NAMALWA (cell line): Measurements from ENCODE around the gene SHC1.
A peak's percentile ranks its signal among the peaks of the same experiment; 100 is the strongest.

ENCODE experiments used
- DNase-seq: peaks from one replicate; pipeline ENCODE4 v3.0.0-alpha.2; 2015; ENCODE audit warnings: low spot score

The SHC1 gene

DNA sequence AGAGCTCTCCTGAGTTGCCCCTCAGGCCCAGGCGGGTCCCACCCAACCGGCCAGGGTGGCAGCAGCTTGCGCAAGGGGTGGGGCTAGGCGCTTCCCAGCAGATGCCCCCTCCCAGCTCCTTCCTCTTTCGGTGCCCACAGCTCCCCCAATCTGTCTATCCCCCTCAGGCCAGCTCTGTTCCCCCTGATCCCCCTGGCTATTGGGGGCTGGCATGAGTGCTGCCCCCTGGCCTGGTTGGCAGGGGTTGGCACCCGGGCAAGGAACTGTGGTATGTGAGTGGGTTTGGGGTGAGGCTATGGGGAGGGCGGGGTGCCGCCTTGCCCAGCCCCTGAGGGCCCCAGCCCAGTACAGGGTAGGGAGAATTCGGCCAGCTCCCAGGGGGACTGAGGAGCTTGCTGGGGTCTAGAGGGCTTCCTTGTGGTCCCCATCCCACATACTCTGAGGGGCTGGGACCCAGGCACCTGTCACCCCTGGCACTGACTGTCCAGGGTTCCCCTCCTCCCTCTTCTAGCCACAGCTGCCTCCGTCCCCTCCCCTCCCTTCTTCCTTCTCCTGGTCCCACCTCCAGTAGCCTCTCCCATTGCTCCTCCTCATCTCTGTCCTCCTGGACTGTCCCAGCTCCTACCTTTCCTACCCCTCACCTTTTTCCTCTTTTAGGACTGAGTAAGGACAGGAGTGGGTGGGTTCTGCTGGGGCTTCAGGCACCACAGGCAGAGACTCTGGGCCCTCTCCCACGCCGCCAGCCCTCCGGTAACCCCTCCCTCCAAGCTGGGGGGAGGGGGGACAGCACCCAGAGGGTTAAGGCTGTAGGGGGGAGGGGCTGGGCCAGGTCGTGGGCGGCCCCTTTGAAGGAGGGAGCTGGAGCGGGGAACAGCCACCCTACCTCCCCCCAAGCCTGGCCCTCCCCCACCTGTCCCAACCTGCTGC lies 37.7 kb upstream of the SHC1 start:
- DNase-seq: no peak

DNA sequence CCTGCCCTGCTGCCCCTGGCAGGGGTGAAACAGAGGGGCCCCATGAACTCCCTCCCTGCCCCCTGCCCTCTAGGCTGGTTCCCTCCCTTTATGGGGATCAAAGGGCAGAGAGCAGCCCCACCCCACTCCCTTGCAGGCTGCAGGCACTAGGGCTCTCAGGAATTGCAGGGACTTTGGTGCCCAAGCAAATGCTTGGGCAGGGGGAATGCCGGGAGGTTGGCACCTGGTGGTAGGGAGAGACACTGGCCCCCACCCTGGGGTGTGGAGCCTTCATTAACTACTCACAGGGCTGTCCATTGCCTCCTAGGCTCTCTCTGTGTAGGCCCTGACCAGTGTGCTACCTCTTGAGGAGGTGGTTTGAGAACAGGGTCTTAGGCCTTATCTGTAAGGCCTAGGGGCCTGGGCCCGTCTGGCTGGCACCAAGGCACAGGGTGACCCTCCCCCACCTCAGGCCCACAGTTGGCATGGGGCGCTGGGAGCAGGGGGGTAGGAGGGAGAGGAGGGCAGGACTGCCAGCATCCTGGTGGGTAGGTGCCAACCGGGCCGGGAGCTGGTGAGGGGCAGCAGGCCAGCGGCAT lies 36.8 kb upstream of the SHC1 start:
- DNase-seq: no peak

- peak; percentile 78 for DNase-seq
Measured at GRCh38 chr1:155006601-155007101, 36.1 kb upstream of the SHC1 start.

DNA sequence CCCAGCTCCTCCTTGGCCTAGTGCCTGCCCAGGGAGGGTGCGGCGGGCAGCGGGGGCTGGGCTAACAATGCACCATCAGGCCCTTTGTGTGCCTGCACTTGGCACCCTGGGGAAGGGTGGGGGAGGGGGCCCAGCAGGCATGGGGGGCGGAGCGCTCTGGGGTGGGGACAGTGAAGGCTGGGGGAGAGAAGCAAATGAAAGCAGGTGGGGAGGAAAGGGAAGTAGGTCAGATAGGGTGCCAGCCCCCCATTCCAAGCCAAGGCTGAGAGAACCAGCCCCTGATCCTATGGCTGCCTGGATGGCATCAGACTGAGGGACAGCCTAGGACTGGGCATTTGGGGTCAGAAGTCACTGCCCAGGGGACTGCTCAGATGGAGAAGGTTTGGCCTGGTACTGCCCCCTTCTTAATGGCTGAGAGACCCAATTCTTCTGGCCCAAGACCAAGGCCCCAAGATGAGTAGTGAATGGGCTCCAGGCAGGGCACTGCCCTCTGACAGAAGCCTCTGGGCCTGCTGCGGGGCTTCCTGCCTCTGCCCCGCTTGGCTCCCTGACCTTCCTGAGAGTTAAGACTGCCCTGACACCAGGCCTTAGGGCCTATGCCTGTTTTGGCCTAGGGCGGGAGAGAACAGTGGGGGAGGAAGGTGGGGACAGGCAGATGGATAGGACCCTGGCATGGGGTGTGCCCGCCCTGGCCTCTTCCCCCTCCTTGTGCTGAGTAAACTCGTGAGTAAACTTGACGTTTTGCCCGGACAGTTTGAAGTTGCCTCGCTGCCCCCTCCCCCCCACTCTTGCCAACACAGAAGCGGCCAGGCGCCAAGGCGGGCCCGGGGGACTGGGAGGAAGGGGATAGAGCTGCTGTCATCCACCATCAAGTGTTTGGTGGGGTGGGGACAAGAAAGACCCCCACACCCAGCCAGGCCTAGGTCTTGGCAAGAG lies 34.8 kb upstream of the SHC1 start:
- no peak for DNase-seq

- DNase-seq: no peak
Measured at GRCh38 chr1:155004352-155005075, 34.0 kb upstream of the SHC1 start.

DNA sequence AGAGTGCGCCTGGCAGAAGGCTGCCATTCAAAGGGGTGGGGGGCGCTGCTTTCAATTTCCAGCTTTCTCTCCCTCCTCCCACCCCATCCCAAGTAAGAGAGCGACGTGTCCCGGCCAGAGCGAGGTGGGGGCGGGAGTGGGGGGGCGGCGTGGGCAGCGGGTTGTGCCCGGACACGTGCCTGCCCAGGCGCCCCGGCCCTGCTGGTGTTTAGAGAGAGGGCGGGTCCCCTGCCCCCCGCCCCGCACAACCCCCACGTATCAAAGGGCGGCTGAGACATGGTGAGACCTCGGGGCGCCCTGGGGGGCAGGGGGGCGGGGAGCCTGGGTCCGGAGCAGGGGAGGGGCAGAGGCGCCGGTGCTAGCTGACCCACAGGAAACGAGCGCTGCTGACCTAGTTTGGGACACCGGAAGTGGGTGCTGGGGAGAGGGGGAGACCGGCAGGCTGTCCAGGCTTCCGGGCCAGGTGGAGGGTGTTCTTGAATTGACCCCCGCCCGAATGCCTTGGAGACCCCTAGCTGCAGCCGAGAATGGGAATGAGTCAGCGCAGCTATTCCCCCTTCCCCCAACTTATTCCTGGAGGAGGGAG lies 33.3 kb upstream of the SHC1 start:
- no peak for DNase-seq

DNA sequence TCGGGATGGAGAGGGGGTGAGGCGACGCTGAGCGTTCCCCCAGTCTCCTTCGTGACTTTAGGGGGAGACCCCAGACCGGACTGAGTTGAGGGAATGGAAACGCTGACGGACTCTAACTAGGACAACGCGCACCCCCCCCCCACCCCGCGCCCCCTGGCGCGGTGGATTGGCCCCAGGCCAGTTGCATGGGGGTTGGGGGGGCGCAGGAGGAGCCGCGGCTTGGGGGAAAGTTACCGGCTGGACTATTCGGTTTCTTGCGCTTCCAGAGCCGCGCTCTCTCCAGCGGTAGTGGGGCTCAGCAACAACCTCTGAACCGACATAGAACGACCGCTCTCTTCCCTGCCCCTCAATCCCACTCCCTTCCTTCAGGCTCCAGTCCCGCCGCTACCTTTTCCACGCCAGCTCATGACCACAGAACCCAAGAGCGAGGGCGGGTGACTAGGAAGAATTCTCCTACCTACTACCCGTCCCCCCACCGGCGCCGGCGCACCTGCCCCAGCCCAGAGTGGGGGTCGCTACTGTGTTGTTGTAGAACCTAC lies 32.7 kb upstream of the SHC1 start:
- peak; percentile 59 for DNase-seq

DNA sequence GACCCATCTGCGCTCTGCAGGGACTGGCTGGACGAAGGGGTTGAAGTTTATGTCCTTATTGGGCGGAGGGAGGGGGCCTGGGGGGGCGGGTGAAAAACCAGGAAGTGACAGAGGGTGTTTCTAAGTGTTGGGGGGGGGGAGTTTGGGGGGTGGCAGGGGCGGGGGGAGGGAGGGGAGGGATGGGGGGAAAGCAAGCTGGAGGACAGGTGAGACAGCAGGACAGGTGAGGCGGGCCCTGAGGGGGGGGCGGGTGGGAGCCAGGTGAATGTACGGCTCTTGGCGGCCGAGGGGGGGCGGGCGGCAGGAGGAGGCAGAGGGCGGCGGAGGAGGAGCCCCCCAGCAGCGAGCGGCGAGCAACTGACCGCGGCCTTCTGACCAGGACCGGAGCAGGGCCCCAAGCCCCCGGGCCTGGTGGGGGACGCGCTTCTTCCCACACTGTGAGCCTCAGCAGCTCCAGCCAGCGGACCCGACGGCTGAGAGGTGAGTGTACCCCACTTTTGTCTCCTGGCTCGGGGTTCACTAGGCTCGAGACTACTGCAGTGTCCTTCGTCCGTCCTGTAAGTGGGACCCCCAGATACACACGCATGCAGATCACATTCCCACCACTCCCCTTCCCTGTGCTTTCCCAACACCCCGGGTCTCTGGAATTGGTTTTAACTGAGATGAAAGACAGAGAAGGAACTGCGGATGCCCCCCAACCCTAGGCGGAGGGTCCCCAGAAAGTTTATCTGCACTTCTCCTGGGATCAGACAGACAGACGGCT lies 32.1 kb upstream of the SHC1 start, which contains the start of gene ZBTB7B:
Gene ZBTB7B, plus strand, starts transcription at position 339 of the 763 bp plus-strand sequence. CDS start 11,859 bp downstream, outside the sequence.
- DNase-seq: no peak

- peak; percentile 99 for DNase-seq
Measured at GRCh38 chr1:155001675-155002463, 31.3 kb upstream of the SHC1 start.

DNA sequence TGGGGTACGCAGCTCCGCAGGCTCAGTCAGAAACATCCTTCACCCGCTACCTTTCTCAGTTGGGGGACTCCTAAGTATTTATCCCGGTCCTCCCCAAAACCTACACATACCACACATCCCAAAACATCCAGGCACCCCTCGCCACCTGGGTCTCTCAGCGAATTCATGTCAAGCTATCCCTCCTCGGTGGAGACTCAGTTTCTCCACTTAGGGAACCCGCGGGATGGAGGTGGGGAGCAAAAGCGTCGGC lies 30.8 kb upstream of the SHC1 start:
- DNase-seq: no peak

- DNase-seq: peak; percentile 92
Measured at GRCh38 chr1:155000726-155001424, 30.3 kb upstream of the SHC1 start.

DNA sequence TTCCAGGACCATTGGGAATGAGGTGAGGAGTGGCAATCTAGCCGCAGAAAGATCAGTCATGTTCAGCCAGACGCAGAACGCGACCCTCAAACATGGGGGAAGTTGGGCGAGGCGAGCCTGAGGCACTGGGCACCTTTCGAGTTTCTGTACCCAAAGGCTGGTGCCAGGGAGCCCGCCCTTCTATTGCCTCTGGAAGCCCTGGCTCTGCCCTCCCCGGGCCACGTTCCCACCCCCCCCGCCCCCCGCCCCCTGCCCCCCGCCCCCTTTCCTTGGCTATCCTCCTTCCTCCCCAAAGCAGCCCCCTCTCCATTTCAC lies 29.8 kb upstream of the SHC1 start:
- peak; percentile 80 for DNase-seq

DNA sequence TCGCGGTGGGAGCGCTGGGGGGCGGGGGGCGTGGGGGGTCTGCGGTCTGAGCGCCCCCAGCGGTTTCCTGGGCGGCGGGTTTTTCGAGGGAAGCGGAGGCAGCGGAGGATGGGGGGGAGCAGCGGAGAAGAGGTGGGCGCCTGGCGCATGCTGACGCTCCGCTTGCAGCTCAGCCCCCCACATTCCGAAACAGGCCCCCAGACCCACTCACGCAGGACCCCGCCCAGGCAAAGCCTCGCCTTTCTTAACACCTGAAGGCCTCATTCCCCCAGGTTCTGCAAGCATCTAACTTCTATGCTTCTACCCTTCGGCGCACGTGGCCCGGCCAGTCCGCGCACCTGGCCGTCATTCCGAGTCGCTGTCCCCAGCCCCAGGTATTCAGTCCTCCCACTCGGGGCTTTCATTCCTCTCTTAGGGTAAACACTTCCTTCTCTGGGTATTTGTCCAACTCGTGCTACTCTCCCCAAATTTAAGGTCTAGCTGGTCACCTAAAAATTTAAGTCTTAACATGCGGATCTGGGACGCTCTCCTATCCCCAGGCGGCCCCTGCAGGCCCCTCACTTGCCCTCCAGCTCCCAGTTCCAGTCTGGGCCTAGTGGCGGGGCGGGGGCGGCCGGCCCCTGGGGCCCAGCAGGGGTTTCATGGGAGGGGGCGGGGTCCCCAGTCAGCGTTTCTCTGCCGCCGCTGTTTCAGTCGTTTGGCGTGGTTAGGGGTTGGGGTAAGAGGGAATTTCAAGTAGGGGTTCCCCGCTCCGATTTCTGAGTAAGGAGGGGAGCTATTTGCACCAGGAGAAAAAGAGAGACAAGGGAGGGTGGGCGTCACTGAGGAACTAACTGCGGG lies 29.2 kb upstream of the SHC1 start:
- peak; percentile 85 for DNase-seq

GRCh38 chr1:154998818-154999570 lies 28.4 kb upstream of the SHC1 start:
- peak; percentile 97 for DNase-seq

- peak; percentile 28 for DNase-seq
Measured at GRCh38 chr1:154998201-154998780, 27.7 kb upstream of the SHC1 start.

GRCh38 chr1:154996966-154997701 lies 26.6 kb upstream of the SHC1 start:
- DNase-seq: no peak
